Raji (cell line): Measurements from ENCODE around the gene RFESD.

Experiments used
- POLR2A ChIP-seq: IDR thresholded peaks from 2 replicates; pipeline ENCODE4 v1.6.1; 2011; ENCODE audit warnings: low read depth, low read length, control low read depth; ENCODE audit not compliant: insufficient read depth

Gene RFESD

GRCh38 chr5:95621839-95622629 lies 24.5 kb upstream of the RFESD start:
- no peak for TF ChIP-seq POLR2A

GRCh38 chr5:95623706-95624105 lies 22.9 kb upstream of the RFESD start:
- no peak for TF ChIP-seq POLR2A

GRCh38 chr5:95624368-95624767 lies 22.2 kb upstream of the RFESD start:
- no peak for TF ChIP-seq POLR2A

- no peak for TF ChIP-seq POLR2A
Measured at GRCh38 chr5:95626701-95627100, 19.9 kb upstream of the RFESD start.

- TF ChIP-seq POLR2A: no peak
Measured at GRCh38 chr5:95627971-95628810, 18.4 kb upstream of the RFESD start.

GRCh38 chr5:95628933-95629332 lies 17.6 kb upstream of the RFESD start:
- no peak for TF ChIP-seq POLR2A

GRCh38 chr5:95630394-95630917 lies 16.1 kb upstream of the RFESD start:
- no peak for TF ChIP-seq POLR2A

- no peak for TF ChIP-seq POLR2A
Measured at GRCh38 chr5:95631255-95631958, 15.2 kb upstream of the RFESD start.

- no peak for TF ChIP-seq POLR2A
Measured at GRCh38 chr5:95631991-95632675, 14.4 kb upstream of the RFESD start.

GRCh38 chr5:95633671-95634070 lies 12.9 kb upstream of the RFESD start:
- TF ChIP-seq POLR2A: no peak

- no peak for TF ChIP-seq POLR2A
Measured at GRCh38 chr5:95634081-95634480, 12.5 kb upstream of the RFESD start.

- no peak for TF ChIP-seq POLR2A
Measured at GRCh38 chr5:95638632-95639031, 7.9 kb upstream of the RFESD start.

GRCh38 chr5:95641741-95642220 lies 4.8 kb upstream of the RFESD start:
- TF ChIP-seq POLR2A: no peak

GRCh38 chr5:95643152-95643551 lies 3.4 kb upstream of the RFESD start:
- no peak for TF ChIP-seq POLR2A
